Hepatocyte (in vitro differentiated cells): ENCODE data around the gene NPAS4. TPM values are rescaled to one million over a fixed set of nuclear protein-coding genes. Genes with fewer than 3 reads are reported as not detected.

Experiments used
- DNase-seq: peaks from one replicate; pipeline ENCODE4 v3.0.0-alpha.2; 2016; ENCODE audit warnings: low spot score
- H2AFZ ChIP-seq: fragments of 200-600 bp; sonication (generic); 2 replicates; pipeline ENCODE4 v1.6.0; 2016; ENCODE audit warnings: antibody characterized with exemption, mild to moderate bottlenecking
- H3K27ac ChIP-seq: fragments of 200-600 bp; sonication (generic); 2 replicates; pipeline ENCODE4 v1.5.1; 2016; ENCODE audit warnings: mild to moderate bottlenecking
- H3K27me3 ChIP-seq: fragments of 200-600 bp; sonication (generic); 2 replicates; pipeline ENCODE4 v1.6.1; 2016
- H3K36me3 ChIP-seq: fragments of 200-600 bp; sonication (generic); replicated peaks from 2 replicates; pipeline ENCODE4 v1.5.1; 2016; ENCODE audit warnings: low read depth; ENCODE audit not compliant: insufficient read depth
- H3K4me1 ChIP-seq: fragments of 200-600 bp; sonication (generic); 2 replicates; pipeline ENCODE4 v1.5.1; 2016; ENCODE audit warnings: mild to moderate bottlenecking, moderate library complexity; ENCODE audit not compliant: insufficient read depth
- H3K4me2 ChIP-seq: fragments of 200-600 bp; sonication (generic); 2 replicates; pipeline ENCODE4 v1.6.0; 2016
- H3K4me3 ChIP-seq: fragments of 200-600 bp; sonication (generic); 2 replicates; pipeline ENCODE4 v1.5.1; 2016; ENCODE audit warnings: mild to moderate bottlenecking
- H3K79me2 ChIP-seq: fragments of 200-600 bp; sonication (generic); 2 replicates; pipeline ENCODE4 v1.6.0; 2017; ENCODE audit warnings: mild to moderate bottlenecking
- H3K9me2 ChIP-seq: fragments of 200-600 bp; sonication (generic); replicated peaks from 2 replicates; pipeline ENCODE4 v1.6.0; 2017; ENCODE audit warnings: mild to moderate bottlenecking; ENCODE audit not compliant: insufficient read depth
- H3K9me3 ChIP-seq: fragments of 200-600 bp; sonication (generic); 2 replicates; pipeline ENCODE4 v1.5.1; 2016; ENCODE audit warnings: low read depth, mild to moderate bottlenecking
- H4K20me1 ChIP-seq: fragments of 200-600 bp; sonication (generic); 2 replicates; pipeline ENCODE4 v1.6.0; 2016; ENCODE audit warnings: mild to moderate bottlenecking; ENCODE audit not compliant: insufficient read depth, poor library complexity, severe bottlenecking
- CTCF ChIP-seq: fragments of 200-600 bp; sonication (generic); IDR thresholded peaks from 2 replicates; pipeline ENCODE4 v1.5.1; 2016; ENCODE audit warnings: antibody characterized with exemption, mild to moderate bottlenecking; ENCODE audit not compliant: poor library complexity
- EZH2 ChIP-seq: fragments of 200-600 bp; sonication (generic); IDR thresholded peaks from 2 replicates; pipeline ENCODE4 v1.6.1; 2016; ENCODE audit warnings: antibody characterized with exemption, mild to moderate bottlenecking, borderline replicate concordance
- EZH2phosphoT487 ChIP-seq: fragments of 200-600 bp; sonication (generic); IDR thresholded peaks from one replicate; pipeline ENCODE4 v1.6.1; 2018; ENCODE audit warnings: antibody characterized with exemption, mild to moderate bottlenecking, low read depth, moderate library complexity; ENCODE audit not compliant: unreplicated experiment, severe bottlenecking
- WGBS: methylation state at CpG from one replicate; pipeline ENCODE4 v1.1.6; 2016; ENCODE audit warnings: low lambda C conversion rate; ENCODE audit errors: missing lambda C conversion rate; 5-methylcytosine and 5-hydroxymethylcytosine counted together
- polyA plus RNA-seq: library from polyadenylated mRNA; unstranded; fragments of >200 nt; fragmentation: Nextera tagmentation; extraction: Ambion mirVana; gene quantifications from 2 replicates; pipeline ENCODE4 v1.2.1, GENCODE V29; 2016
- total RNA-seq: library from RNA; depleted of rRNA; stranded (reverse); fragments of >200 nt; gene quantifications from 2 replicates; pipeline ENCODE4 v1.2.3, GENCODE V29; 2014

Gene NPAS4
- total and polyA plus RNA-seq, 2 experiments from 2014 or later = 0.31 TPM; not detected in 1

- Histone ChIP-seq H3K4me2 (peak overlapping the region; percentile 96), H3K27ac (no peak overlapping the region), H3K4me1 (no peaks in the 10 kb centered on the region), H3K9me2 (no peaks in the 10 kb centered on the region), H3K27me3 (peaks cover 46% of the 10 kb centered on the region), H3K79me2 (no peaks in the 10 kb centered on the region), H3K36me3 (no peaks in the 10 kb centered on the region), H4K20me1 (no peaks in the 10 kb centered on the region), H3K9me3 (no peaks in the 10 kb centered on the region), H2AFZ (no peak overlapping the region), H3K4me3 (no peak overlapping the region)
- 30% methylated on average over 13 of the region's 15 CpGs for WGBS
- no peak for TF ChIP-seq CTCF
- DNase-seq = no peak
These were observed 11.6 kb upstream of the NPAS4 start for GRCh38 chr11:66409226-66409625.

- Histone ChIP-seq H3K9me3 (no peaks in the 10 kb centered on the region), H3K4me3 (no peak overlapping the region), H3K27ac (no peak overlapping the region), H3K4me2 (no peak overlapping the region), H3K79me2 (no peaks in the 10 kb centered on the region), H2AFZ (no peak overlapping the region), H3K27me3 (peaks cover 48% of the 10 kb centered on the region), H3K4me1 (no peaks in the 10 kb centered on the region), H4K20me1 (no peaks in the 10 kb centered on the region), H3K9me2 (no peaks in the 10 kb centered on the region), H3K36me3 (no peaks in the 10 kb centered on the region)
- no peak for DNase-seq
- TF ChIP-seq EZH2phosphoT487 = no peak
- 89% methylated on average over 12 of the region's 12 CpGs for WGBS
These were observed 10.6 kb upstream of the NPAS4 start for GRCh38 chr11:66410191-66410590.

GRCh38 chr11:66411323-66411722 lies 9.5 kb upstream of the NPAS4 start:
- H3K27ac ChIP-seq = no peak overlapping the region

GRCh38 chr11:66412110-66412509 lies 8.7 kb upstream of the NPAS4 start:
- no peaks in the 10 kb centered on the region for H4K20me1 ChIP-seq
- peaks cover 44% of the 10 kb centered on the region for H3K27me3 ChIP-seq
- no peak overlapping the region for H3K27ac ChIP-seq
- no peaks in the 10 kb centered on the region for H3K36me3 ChIP-seq
- no peaks in the 10 kb centered on the region for H3K9me3 ChIP-seq
- TF ChIP-seq EZH2phosphoT487 (no peak), EZH2 (no peak), CTCF (no peak)
- DNase-seq = no peak
- no peak overlapping the region for H3K4me2 ChIP-seq
- no peak overlapping the region for H2AFZ ChIP-seq
- no peaks in the 10 kb centered on the region for H3K4me1 ChIP-seq
- WGBS = 71% methylated on average over 7 of the region's 7 CpGs
- no peaks in the 10 kb centered on the region for H3K9me2 ChIP-seq
- no peak overlapping the region for H3K4me3 ChIP-seq
- H3K79me2 ChIP-seq = no peaks in the 10 kb centered on the region

More at GRCh38 chr11:66411323-66411722, 9.5 kb upstream of the NPAS4 start:
- Histone ChIP-seq H3K36me3 (no peaks in the 10 kb centered on the region), H3K4me1 (no peaks in the 10 kb centered on the region), H2AFZ (no peak overlapping the region), H3K9me3 (no peaks in the 10 kb centered on the region), H4K20me1 (no peaks in the 10 kb centered on the region), H3K9me2 (no peaks in the 10 kb centered on the region), H3K4me3 (no peak overlapping the region), H3K27me3 (peaks cover 40% of the 10 kb centered on the region), H3K79me2 (no peaks in the 10 kb centered on the region), H3K4me2 (no peak overlapping the region)
- WGBS = 76% methylated on average over 4 of the region's 4 CpGs
- TF ChIP-seq CTCF (no peak), EZH2 (no peak), EZH2phosphoT487 (no peak)
- DNase-seq = no peak
